ENCODE data around the gene CDC42SE2. TPM values are rescaled to one million over a fixed set of nuclear protein-coding genes. Genes with fewer than 3 reads are reported as not detected.

The CDC42SE2 gene
- total and polyA plus RNA-seq, 2 of the 4 experiments (the other 2 are of a cell fraction), result 12.5 to 19.4 TPM

DNA sequence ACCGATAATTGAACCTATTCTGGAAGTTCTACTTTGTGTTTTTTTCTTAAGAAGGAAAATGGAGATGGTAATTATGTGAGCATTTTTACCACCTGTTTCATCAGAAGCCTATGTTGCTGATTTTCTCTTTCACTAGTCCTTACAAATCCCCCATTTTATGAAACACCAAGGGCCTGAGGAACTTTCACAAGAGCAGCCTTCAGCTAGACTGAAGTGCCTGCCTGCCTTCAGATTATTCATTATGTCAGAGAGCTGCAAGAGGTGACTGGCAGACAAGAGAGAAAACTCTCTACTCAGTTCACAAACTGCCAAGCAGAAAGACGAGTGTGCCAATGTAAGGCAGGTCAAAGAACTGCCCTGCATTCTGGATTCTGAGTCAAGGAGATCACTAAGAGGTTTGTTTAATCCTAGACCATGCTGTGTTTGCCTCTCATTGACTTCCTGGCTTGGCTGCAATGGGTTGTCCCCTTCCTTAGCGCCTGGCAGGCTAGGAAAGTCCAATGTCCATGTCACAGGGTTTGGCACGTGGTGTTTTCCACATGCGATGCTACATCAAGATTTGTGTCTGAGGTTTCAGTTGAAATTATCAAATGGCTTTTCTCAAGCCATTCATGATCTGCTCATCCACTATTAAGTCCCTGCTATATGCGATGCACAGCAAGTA is 143.3 kb downstream of the CDC42SE2 start:
- Histone ChIP-seq H4K91ac (ENCODE audit: insufficient read depth, low read depth, low read length) (no peak overlapping the region), H3K9ac (ENCODE audit: low read depth, low read length) (no peak overlapping the region), H2BK120ac (ENCODE audit: low read depth, low read length) (no peak overlapping the region), H3K79me1 (ENCODE audit: low read depth in 1 of 2, low read length in 2 of 2) (no peaks in the 10 kb centered on the region), H2BK5ac (ENCODE audit: low read depth, low read length, poor library complexity, severe bottlenecking) (no peak overlapping the region), H3K4me1 (ENCODE audit: control insufficient read depth, insufficient read depth, low read length) (peaks cover 2% of the 10 kb centered on the region; the same call in 1 of the 2 replicates), H2BK15ac (ENCODE audit: low read depth, low read length) (no peak overlapping the region), H3K4me2 (ENCODE audit: low read depth, low read length) (no peak overlapping the region), H3K14ac (replicated peaks; ENCODE audit: low read depth, low read length) (no peak overlapping the region), H3K56ac (ENCODE audit: extremely low read depth, insufficient read depth, low read length) (no peak overlapping the region), H3K27me3 (ENCODE audit: control insufficient read depth, insufficient read depth, low read length) (no peaks in the 10 kb centered on the region), H4K20me1 (ENCODE audit: insufficient read depth, low read length) (no peaks in the 10 kb centered on the region), H3K4me3 (ENCODE audit: insufficient read depth, low read depth, low read length) (no peak overlapping the region), H2AK9ac (replicated peaks; ENCODE audit: low read depth, low read length, poor library complexity) (no peak overlapping the region), H2AK5ac (ENCODE audit: low read depth, low read length) (no peak overlapping the region), H2BK20ac (ENCODE audit: low read depth, low read length) (no peak overlapping the region), H3K36me3 (ENCODE audit: control insufficient read depth, insufficient read depth, low read length) (peaks cover 5% of the 10 kb centered on the region), H3K18ac (ENCODE audit: low read depth, low read length) (no peak overlapping the region), H2AFZ (replicated peaks; ENCODE audit: low read length, poor library complexity) (no peak overlapping the region), H3K9me1 (ENCODE audit: insufficient read depth, low read length) (no peaks in the 10 kb centered on the region), H3K9me3 (ENCODE audit: control insufficient read depth, insufficient read depth, low read length) (peaks cover 2% of the 10 kb centered on the region; the same call in 1 of the 2 replicates), H3K23ac (ENCODE audit: low read depth, low read length) (no peak overlapping the region), H3K27ac (ENCODE audit: insufficient read depth, low read length) (no peak overlapping the region), H4K8ac (ENCODE audit: low read depth in 2 of 2, low read length in 2 of 2) (no peak overlapping the region), H3K4ac (ENCODE audit: low read depth, low read length) (no peak overlapping the region), H4K5ac (ENCODE audit: low read depth, low read length) (no peak overlapping the region)
- CTCF ChIA-PET, result no interaction called here
- no peak for TF ChIP-seq CEBPB (IDR thresholded peaks at IDR 0.05; ENCODE audit: low read depth, low read length)
- no peak for TF ChIP-seq SMC3 (IDR thresholded peaks at IDR 0.05; ENCODE audit: low read depth, low read length)
- TF ChIP-seq, protein P1, sequence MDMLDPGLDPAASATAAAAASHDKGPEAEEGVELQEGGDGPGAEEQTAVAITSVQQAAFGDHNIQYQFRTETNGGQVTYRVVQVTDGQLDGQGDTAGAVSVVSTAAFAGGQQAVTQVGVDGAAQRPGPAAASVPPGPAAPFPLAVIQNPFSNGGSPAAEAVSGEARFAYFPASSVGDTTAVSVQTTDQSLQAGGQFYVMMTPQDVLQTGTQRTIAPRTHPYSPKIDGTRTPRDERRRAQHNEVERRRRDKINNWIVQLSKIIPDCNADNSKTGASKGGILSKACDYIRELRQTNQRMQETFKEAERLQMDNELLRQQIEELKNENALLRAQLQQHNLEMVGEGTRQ (IDR thresholded peaks at IDR 0.05; ENCODE audit: low read depth, low read length), result no peak
- no peak for TF ChIP-seq CHD1 (IDR thresholded peaks at IDR 0.05; ENCODE audit: low read depth, low read length)
- TF ChIP-seq, protein P2, sequence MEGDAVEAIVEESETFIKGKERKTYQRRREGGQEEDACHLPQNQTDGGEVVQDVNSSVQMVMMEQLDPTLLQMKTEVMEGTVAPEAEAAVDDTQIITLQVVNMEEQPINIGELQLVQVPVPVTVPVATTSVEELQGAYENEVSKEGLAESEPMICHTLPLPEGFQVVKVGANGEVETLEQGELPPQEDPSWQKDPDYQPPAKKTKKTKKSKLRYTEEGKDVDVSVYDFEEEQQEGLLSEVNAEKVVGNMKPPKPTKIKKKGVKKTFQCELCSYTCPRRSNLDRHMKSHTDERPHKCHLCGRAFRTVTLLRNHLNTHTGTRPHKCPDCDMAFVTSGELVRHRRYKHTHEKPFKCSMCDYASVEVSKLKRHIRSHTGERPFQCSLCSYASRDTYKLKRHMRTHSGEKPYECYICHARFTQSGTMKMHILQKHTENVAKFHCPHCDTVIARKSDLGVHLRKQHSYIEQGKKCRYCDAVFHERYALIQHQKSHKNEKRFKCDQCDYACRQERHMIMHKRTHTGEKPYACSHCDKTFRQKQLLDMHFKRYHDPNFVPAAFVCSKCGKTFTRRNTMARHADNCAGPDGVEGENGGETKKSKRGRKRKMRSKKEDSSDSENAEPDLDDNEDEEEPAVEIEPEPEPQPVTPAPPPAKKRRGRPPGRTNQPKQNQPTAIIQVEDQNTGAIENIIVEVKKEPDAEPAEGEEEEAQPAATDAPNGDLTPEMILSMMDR (conservative IDR thresholded peaks at IDR 0.05; ENCODE audit: low read depth, low read length), result no peak
- TF ChIP-seq RAD21 (IDR thresholded peaks at IDR 0.05; ENCODE audit: low read length), result no peak
- ATAC-seq (ENCODE audit: low read depth), result no peak
- no TSS peak for BruUV-seq (replicated peaks)
- no CpG with 5 or more reads among the region's 6 CpGs for WGBS, 2 experiments (ENCODE audit: extremely low coverage in 2 of 2, insufficient read length in 1 of 2)
- dilution Hi-C loops (cut with HindIII; ENCODE audit: low sequenced_read_pairs, unreplicated experiment), result no loop called here
- intact Hi-C loops (cut with micrococcal nuclease), result no loop called here
- POLR2A ChIA-PET (ENCODE audit: unreplicated experiment), result no interaction called here
- in situ Hi-C loops (cut with MboI; ENCODE audit: low sequenced_read_pairs), result loop anchor here (25.0 kb wide), 3 partner anchors 520 to 1495 kb away; partner anchors contain the start of gene CHSY3
- DNase-seq, result no peak
